Fibroblast of lung (primary cell): ENCODE data around the gene BGN. TPM values are rescaled to one million over a fixed set of nuclear protein-coding genes. Genes with fewer than 3 reads are reported as not detected.

Experiments
- DNase-seq, 2 donors: peaks; one replicate each; pipeline versions ENCODE4 v3.0.0 to v3.0.0-alpha.2; 2010; ENCODE audit warnings: low read depth in 2 of 2
- H2AFZ ChIP-seq: 2 replicates; pipeline ENCODE4 v1.5.1; 2012; ENCODE audit warnings: low read length, control low read depth, inconsistent platforms
- H3K27ac ChIP-seq: 2 replicates; pipeline ENCODE4 v1.5.1; 2011; ENCODE audit warnings: low read length, control low read depth; ENCODE audit not compliant: insufficient read depth
- H3K27me3 ChIP-seq: 2 replicates; pipeline ENCODE4 v1.5.1; 2011; ENCODE audit warnings: mild to moderate bottlenecking, low read length; ENCODE audit not compliant: control insufficient read depth, insufficient read depth
- H3K36me3 ChIP-seq: 2 replicates; pipeline ENCODE4 v1.5.1; 2011; ENCODE audit warnings: low read length; ENCODE audit not compliant: control insufficient read depth, insufficient read depth
- H3K4me1 ChIP-seq: 2 replicates; pipeline ENCODE4 v1.5.1; 2011; ENCODE audit warnings: low read length; ENCODE audit not compliant: control insufficient read depth, insufficient read depth; ENCODE audit errors: extremely low read depth
- H3K4me2 ChIP-seq: 2 replicates; pipeline ENCODE4 v1.5.1; 2011; ENCODE audit warnings: low read length, control low read depth; ENCODE audit not compliant: insufficient read depth; ENCODE audit errors: extremely low read depth
- H3K4me3 ChIP-seq, 4 experiments: fragments of 200-600 bp in 1 of 4; sonication (generic) in 1 of 4; replicated peaks in 1 of 4; 2 replicates each; pipeline ENCODE4 v1.5.1; 2011 to 2016; ENCODE audit warnings: low read length in 4 of 4, low read depth in 3 of 4, mild to moderate bottlenecking in 3 of 4, control low read depth in 2 of 4, inconsistent platforms in 1 of 4, mixed read lengths in 1 of 4; ENCODE audit not compliant: insufficient read depth in 1 of 4; ENCODE audit errors: control extremely low read depth in 1 of 4
- H3K79me2 ChIP-seq: 2 replicates; pipeline ENCODE4 v1.5.1; 2012; ENCODE audit warnings: mild to moderate bottlenecking, low read length, inconsistent platforms; ENCODE audit not compliant: control insufficient read depth, insufficient read depth
- H3K9ac ChIP-seq: 2 replicates; pipeline ENCODE4 v1.5.1; 2011; ENCODE audit warnings: mild to moderate bottlenecking, low read length, control low read depth; ENCODE audit not compliant: insufficient read depth
- H3K9me3 ChIP-seq: 2 replicates; pipeline ENCODE4 v1.5.1; 2012; ENCODE audit warnings: low read depth, low read length; ENCODE audit not compliant: control insufficient read depth, insufficient read depth
- H4K20me1 ChIP-seq: 2 replicates; pipeline ENCODE4 v1.5.1; 2011; ENCODE audit warnings: low read length; ENCODE audit not compliant: control insufficient read depth, insufficient read depth; ENCODE audit errors: extremely low read depth
- EZH2 ChIP-seq: IDR thresholded peaks from 2 replicates; pipeline ENCODE4 v1.5.1; 2012; ENCODE audit warnings: low read length, control low read depth, mild to moderate bottlenecking; ENCODE audit errors: missing control alignments
- polyA plus RNA-seq, 2 donors: library from polyadenylated mRNA; depleted of rRNA in 1 of 2; stranded (reverse) in 1 of 2; unstranded in 1 of 2; fragments of >200 nt; gene quantifications; 2 replicates each; pipeline ENCODE4 v1.2.1, GENCODE V29; 2011 to 2012; ENCODE audit warnings: missing spikeins in 1 of 2
- total RNA-seq: library from RNA; depleted of rRNA; stranded (reverse); fragments of >200 nt; gene quantifications from 2 replicates; pipeline ENCODE4 v1.2.1, GENCODE V29; 2014
- TF ChIP-seq, protein P1 (sequence below), 2 donors: IDR thresholded peaks in 1 of 2; conservative IDR thresholded peaks in 1 of 2; 1 replicate in 1 of 2; 2 replicates in 1 of 2; pipeline ENCODE4 v1.5.1; 2011 to 2012; ENCODE audit warnings: low read length in 2 of 2, control low read depth in 1 of 2, inconsistent platforms in 1 of 2, low read depth in 1 of 2, mild to moderate bottlenecking in 1 of 2

The BGN gene
- total and polyA plus RNA-seq, 2 donors (not counting 1 experiment from before 2014, with no cell fraction given) = 10.1 to 61.7 TPM

DNA sequence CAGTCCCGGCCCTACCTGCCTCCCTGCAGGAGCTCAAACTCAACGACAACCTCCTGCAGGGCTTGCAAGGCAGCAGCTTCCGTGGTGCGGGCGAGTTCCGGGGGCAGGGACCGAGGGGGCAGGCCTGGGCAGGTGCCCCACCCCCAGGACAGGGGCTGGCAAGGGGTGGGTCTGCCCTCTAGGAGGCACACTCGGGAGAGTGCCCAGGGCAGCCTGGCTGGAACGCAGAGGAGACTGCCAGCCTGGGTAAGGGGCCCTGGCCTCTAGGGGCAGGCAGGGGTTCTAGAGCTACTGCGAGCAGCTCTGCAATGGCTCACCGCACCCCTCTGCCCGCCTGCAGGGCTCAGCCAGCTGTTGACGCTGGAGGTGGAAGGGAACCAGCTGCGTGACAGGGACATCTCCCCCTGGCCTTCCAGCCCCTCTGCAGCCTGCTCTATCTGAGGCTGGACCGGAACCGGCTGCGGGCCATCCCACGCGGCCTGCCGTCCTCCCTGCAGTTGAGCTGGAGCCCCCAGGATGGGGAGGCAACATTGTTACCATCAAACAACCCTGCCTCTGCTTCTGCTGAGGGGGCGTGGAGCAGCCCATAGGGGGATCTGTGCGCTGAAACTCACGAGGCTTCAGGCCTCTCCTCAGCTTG, 12.3 kb upstream of the BGN start:
- Histone ChIP-seq H3K79me2 (no peaks in the 10 kb centered on the region), H4K20me1 (no peaks in the 10 kb centered on the region), H3K9ac (no peak overlapping the region), H3K27ac (no peak overlapping the region), H3K9me3 (no peaks in the 10 kb centered on the region), H2AFZ (no peak overlapping the region), H3K36me3 (no peaks in the 10 kb centered on the region), H3K4me2 (no peak overlapping the region), H3K4me1 (no peaks in the 10 kb centered on the region), H3K27me3 (no peaks in the 10 kb centered on the region), H3K4me3 (no peak overlapping the region)
- TF ChIP-seq, protein P1, sequence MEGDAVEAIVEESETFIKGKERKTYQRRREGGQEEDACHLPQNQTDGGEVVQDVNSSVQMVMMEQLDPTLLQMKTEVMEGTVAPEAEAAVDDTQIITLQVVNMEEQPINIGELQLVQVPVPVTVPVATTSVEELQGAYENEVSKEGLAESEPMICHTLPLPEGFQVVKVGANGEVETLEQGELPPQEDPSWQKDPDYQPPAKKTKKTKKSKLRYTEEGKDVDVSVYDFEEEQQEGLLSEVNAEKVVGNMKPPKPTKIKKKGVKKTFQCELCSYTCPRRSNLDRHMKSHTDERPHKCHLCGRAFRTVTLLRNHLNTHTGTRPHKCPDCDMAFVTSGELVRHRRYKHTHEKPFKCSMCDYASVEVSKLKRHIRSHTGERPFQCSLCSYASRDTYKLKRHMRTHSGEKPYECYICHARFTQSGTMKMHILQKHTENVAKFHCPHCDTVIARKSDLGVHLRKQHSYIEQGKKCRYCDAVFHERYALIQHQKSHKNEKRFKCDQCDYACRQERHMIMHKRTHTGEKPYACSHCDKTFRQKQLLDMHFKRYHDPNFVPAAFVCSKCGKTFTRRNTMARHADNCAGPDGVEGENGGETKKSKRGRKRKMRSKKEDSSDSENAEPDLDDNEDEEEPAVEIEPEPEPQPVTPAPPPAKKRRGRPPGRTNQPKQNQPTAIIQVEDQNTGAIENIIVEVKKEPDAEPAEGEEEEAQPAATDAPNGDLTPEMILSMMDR (conservative IDR thresholded peaks at IDR 0.05 in 1 of 2, IDR thresholded peaks at IDR 0.05 in 1 of 2; ENCODE audit: low read depth in 1 of 2, low read length in 2 of 2) = no peak
- TF ChIP-seq EZH2 = no peak
- no peak for DNase-seq

DNA sequence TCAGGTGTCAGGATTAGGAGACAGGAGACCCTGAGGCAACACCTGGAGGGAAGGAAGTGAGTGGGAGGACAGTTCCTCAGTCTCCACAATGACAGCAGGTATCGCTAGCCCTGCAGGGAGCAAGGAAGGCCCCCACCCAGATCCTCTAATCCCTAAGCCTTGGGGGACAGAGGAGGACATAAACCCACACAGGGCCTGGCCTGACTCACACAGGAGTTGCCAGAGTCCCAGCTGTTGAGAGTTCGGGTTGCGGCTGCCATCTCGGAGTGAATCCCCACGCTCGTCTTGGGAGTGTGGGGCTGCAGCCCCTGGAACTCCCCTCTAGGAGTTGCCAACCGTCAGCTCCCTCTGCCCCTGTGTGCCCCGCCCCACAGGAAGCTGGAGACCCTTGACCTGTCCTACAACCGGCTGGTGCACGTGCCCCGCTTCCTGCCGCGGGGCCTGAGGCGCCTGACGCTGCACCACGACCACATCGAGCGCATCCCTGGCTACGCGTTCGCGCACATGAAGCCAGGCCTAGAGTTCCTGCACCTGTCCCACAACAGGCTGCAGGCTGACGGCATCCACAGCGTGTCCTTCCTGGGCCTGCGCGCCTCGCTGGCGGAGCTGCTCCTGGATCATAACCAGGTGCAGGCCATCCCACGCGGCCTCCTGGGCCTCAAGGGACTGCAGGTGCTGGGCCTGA, 9.2 kb upstream of the BGN start:
- H2AFZ ChIP-seq = no peak overlapping the region
- TF ChIP-seq, protein P1 (conservative IDR thresholded peaks at IDR 0.05 in 1 of 2, IDR thresholded peaks at IDR 0.05 in 1 of 2; ENCODE audit: low read depth in 1 of 2, low read length in 2 of 2) = no peak
- TF ChIP-seq EZH2 = no peak
- H4K20me1 ChIP-seq = no peaks in the 10 kb centered on the region
- no peaks in the 10 kb centered on the region for H3K9me3 ChIP-seq
- no peak overlapping the region for H3K4me2 ChIP-seq
- H3K4me3 ChIP-seq = no peak overlapping the region
- H3K9ac ChIP-seq = no peak overlapping the region
- no peaks in the 10 kb centered on the region for H3K36me3 ChIP-seq
- no peak overlapping the region for H3K27ac ChIP-seq
- peaks cover 5% of the 10 kb centered on the region for H3K4me1 ChIP-seq
- H3K27me3 ChIP-seq = no peaks in the 10 kb centered on the region
- H3K79me2 ChIP-seq = no peaks in the 10 kb centered on the region
- DNase-seq = no peak

DNA sequence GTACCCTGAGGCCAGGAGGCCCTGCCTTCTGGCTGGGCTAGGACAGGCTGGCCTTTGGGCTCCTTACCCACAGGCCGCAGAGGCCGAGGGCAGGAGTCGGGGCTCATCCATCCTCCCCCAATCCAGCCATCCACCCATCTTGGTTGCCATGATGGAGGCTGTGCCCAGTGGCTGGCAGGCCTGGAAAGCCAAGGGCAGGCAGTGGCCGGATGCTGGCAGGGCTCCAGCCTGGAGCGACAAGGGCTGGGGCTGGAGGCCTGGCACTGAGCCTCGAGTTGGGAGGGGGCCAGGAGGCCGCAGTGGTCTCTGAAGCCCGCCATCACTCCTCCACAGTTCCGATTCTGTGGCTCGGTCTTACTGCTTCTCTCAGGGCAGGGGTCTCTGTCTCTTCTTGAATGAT, 8.6 kb upstream of the BGN start:
- H3K4me1 ChIP-seq = peaks cover 5% of the 10 kb centered on the region
- no peak overlapping the region for H3K4me2 ChIP-seq
- no peaks in the 10 kb centered on the region for H3K79me2 ChIP-seq
- H4K20me1 ChIP-seq = no peaks in the 10 kb centered on the region
- no peak overlapping the region for H3K4me3 ChIP-seq
- no peak for DNase-seq
- no peak for TF ChIP-seq EZH2
- TF ChIP-seq, protein P1 (conservative IDR thresholded peaks at IDR 0.05 in 1 of 2, IDR thresholded peaks at IDR 0.05 in 1 of 2; ENCODE audit: low read depth in 1 of 2, low read length in 2 of 2) = no peak
- H3K9ac ChIP-seq = no peak overlapping the region
- no peak overlapping the region for H2AFZ ChIP-seq
- H3K27ac ChIP-seq = no peak overlapping the region
- no peaks in the 10 kb centered on the region for H3K27me3 ChIP-seq
- no peaks in the 10 kb centered on the region for H3K9me3 ChIP-seq
- no peaks in the 10 kb centered on the region for H3K36me3 ChIP-seq
